H9 (cell line): ENCODE results near the gene ITM2C. TPM values are rescaled to one million over a fixed set of nuclear protein-coding genes. Genes with fewer than 3 reads are reported as not detected.

Experiments
- DNase-seq: peaks from one replicate; pipeline ENCODE4 v3.0.0-alpha.2; 2017
- H2AFZ ChIP-seq: one replicate; pipeline ENCODE4 v1.6.1; 2013; ENCODE audit warnings: mild to moderate bottlenecking, low read length, control low read depth, moderate library complexity
- H2AK5ac ChIP-seq: 2 replicates; pipeline ENCODE4 v1.6.1; 2013; ENCODE audit warnings: low read length, control low read depth, mixed read lengths; ENCODE audit not compliant: insufficient read length
- H2BK120ac ChIP-seq: one replicate; pipeline ENCODE4 v1.6.1; 2013; ENCODE audit warnings: low read depth, mild to moderate bottlenecking, low read length, control low read depth, inconsistent platforms; ENCODE audit not compliant: poor library complexity, severe bottlenecking
- H2BK12ac ChIP-seq: 2 replicates; pipeline ENCODE4 v1.6.1; 2013; ENCODE audit warnings: low read length, control low read depth, mixed read lengths, low read depth; ENCODE audit not compliant: insufficient read length
- H2BK15ac ChIP-seq: 2 replicates; pipeline ENCODE4 v1.6.1; 2013; ENCODE audit warnings: low read depth, low read length, control low read depth
- H2BK20ac ChIP-seq: one replicate; pipeline ENCODE4 v1.6.1; 2013; ENCODE audit warnings: low read depth, mild to moderate bottlenecking, low read length, control low read depth, inconsistent platforms; ENCODE audit not compliant: poor library complexity, severe bottlenecking
- H2BK5ac ChIP-seq: 2 replicates; pipeline ENCODE4 v1.6.1; 2013; ENCODE audit warnings: low read length, control low read depth, mixed read lengths; ENCODE audit not compliant: insufficient read length
- H3K14ac ChIP-seq: 2 replicates; pipeline ENCODE4 v1.6.1; 2013; ENCODE audit warnings: low read length, control low read depth; ENCODE audit not compliant: insufficient read depth
- H3K18ac ChIP-seq: 2 replicates; pipeline ENCODE4 v1.6.1; 2013; ENCODE audit warnings: low read depth, mild to moderate bottlenecking, mixed read lengths, low read length, control low read depth; ENCODE audit not compliant: insufficient read length
- H3K23ac ChIP-seq: 2 replicates; pipeline ENCODE4 v1.6.1; 2013; ENCODE audit warnings: low read length, control low read depth, mixed read lengths, low read depth; ENCODE audit not compliant: insufficient read length
- H3K23me2 ChIP-seq: 2 replicates; pipeline ENCODE4 v1.6.1; 2013; ENCODE audit warnings: low read depth, mild to moderate bottlenecking, mixed read lengths, low read length, control low read depth; ENCODE audit not compliant: insufficient read length, poor library complexity, severe bottlenecking
- H3K27ac ChIP-seq: 2 replicates; pipeline ENCODE4 v1.5.1; 2013; ENCODE audit warnings: low read length, control low read depth, mixed read lengths, low read depth; ENCODE audit not compliant: insufficient read length
- H3K27me3 ChIP-seq: 2 replicates; pipeline ENCODE4 v1.6.1; 2013; ENCODE audit warnings: low read length, control low read depth, inconsistent platforms; ENCODE audit not compliant: insufficient read depth
- H3K4ac ChIP-seq: 2 replicates; pipeline ENCODE4 v1.6.1; 2013; ENCODE audit warnings: low read depth, mild to moderate bottlenecking, control low read depth, inconsistent platforms, low read length, moderate library complexity
- H3K4me1 ChIP-seq: 2 replicates; pipeline ENCODE4 v1.6.1; 2013; ENCODE audit warnings: low read length, control low read depth, inconsistent platforms; ENCODE audit not compliant: insufficient read depth
- H3K4me2 ChIP-seq: 2 replicates; pipeline ENCODE4 v1.6.1; 2013; ENCODE audit warnings: low read length, control low read depth, mixed read lengths; ENCODE audit not compliant: insufficient read length, insufficient read depth
- H3K56ac ChIP-seq: 2 replicates; pipeline ENCODE4 v1.6.1; 2013; ENCODE audit warnings: low read depth, mild to moderate bottlenecking, mixed read lengths, low read length, control low read depth; ENCODE audit not compliant: insufficient read length
- H3K79me1 ChIP-seq: 2 replicates; pipeline ENCODE4 v1.6.1; 2013; ENCODE audit warnings: low read depth, mild to moderate bottlenecking, moderate library complexity, low read length, control low read depth, inconsistent platforms; ENCODE audit not compliant: insufficient read depth, poor library complexity, severe bottlenecking
- H3K79me2 ChIP-seq: 2 replicates; pipeline ENCODE4 v1.6.1; 2013; ENCODE audit warnings: low read length, control low read depth, inconsistent platforms; ENCODE audit not compliant: insufficient read depth
- H3K9ac ChIP-seq: 2 replicates; pipeline ENCODE4 v1.6.1; 2013; ENCODE audit warnings: low read length, control low read depth, mixed read lengths; ENCODE audit not compliant: insufficient read length; ENCODE audit errors: extremely low read depth
- H3K9me3 ChIP-seq: one replicate; pipeline ENCODE4 v1.6.1; 2013; ENCODE audit warnings: low read depth, low read length, inconsistent platforms; ENCODE audit not compliant: control insufficient read depth
- H3T11ph ChIP-seq: one replicate; pipeline ENCODE4 v1.6.1; 2013; ENCODE audit warnings: mild to moderate bottlenecking, low read length, control low read depth, inconsistent platforms
- H4K20me1 ChIP-seq: one replicate; pipeline ENCODE4 v1.6.1; 2013; ENCODE audit not compliant: control insufficient read depth, insufficient read length, insufficient read depth
- H4K5ac ChIP-seq: 2 replicates; pipeline ENCODE4 v1.6.1; 2013; ENCODE audit warnings: low read depth, mild to moderate bottlenecking, mixed read lengths, low read length, control low read depth; ENCODE audit not compliant: insufficient read length
- H4K8ac ChIP-seq: replicated peaks from 2 replicates; pipeline ENCODE4 v1.6.1; 2013; ENCODE audit warnings: low read length, control low read depth, mixed read lengths, low read depth; ENCODE audit not compliant: insufficient read length
- H4K91ac ChIP-seq: 2 replicates; pipeline ENCODE4 v1.6.1; 2013; ENCODE audit warnings: low read depth, mild to moderate bottlenecking, moderate library complexity, mixed read lengths, low read length, control low read depth; ENCODE audit not compliant: insufficient read length
- H3K27ac Mint-ChIP-seq, 3 experiments: 2 replicates in 2 of 3; 3 replicates in 1 of 3; pipeline ENCODE4 v1.8.0; 2020 to 2021; ENCODE audit warnings: mixed read lengths in 3 of 3, mild to moderate bottlenecking in 1 of 3, moderate library complexity in 1 of 3
- H3K27me3 Mint-ChIP-seq: 2 replicates; pipeline ENCODE4 v1.8.0; 2021; ENCODE audit warnings: low read depth, mild to moderate bottlenecking, moderate library complexity, mixed read lengths
- H3K36me3 Mint-ChIP-seq, 3 experiments: 2 replicates in 2 of 3; 3 replicates in 1 of 3; pipeline ENCODE4 v1.8.0; 2020 to 2021; ENCODE audit warnings: low read depth in 3 of 3, mixed read lengths in 3 of 3; ENCODE audit not compliant: insufficient read depth in 1 of 3
- H3K4me1 Mint-ChIP-seq, 2 experiments: 2 replicates each; pipeline ENCODE4 v1.8.0; 2020; ENCODE audit warnings: mixed read lengths in 2 of 2
- H3K4me3 Mint-ChIP-seq, 2 experiments: 2 replicates in 1 of 2; 3 replicates in 1 of 2; pipeline ENCODE4 v1.8.0; 2020 to 2021; ENCODE audit warnings: mild to moderate bottlenecking in 2 of 2, mixed read lengths in 2 of 2, moderate library complexity in 1 of 2
- H3K9me3 Mint-ChIP-seq, 2 experiments: 2 replicates in 1 of 2; 3 replicates in 1 of 2; pipeline ENCODE4 v1.8.0; 2020; ENCODE audit warnings: mild to moderate bottlenecking in 2 of 2, mixed read lengths in 2 of 2, moderate library complexity in 1 of 2
- CTCF ChIP-seq: fragments of 200-600 bp; sonication (generic); conservative IDR thresholded peaks from 3 replicates; pipeline ENCODE4 v1.8.0; 2021; ENCODE audit warnings: antibody characterized with exemption, mild to moderate bottlenecking
- WGBS: extraction: QIAGEN DNeasy Blood & Tissue Kit; methylation state at CpG from one replicate; pipeline ENCODE4 v1.1.7; 2013; ENCODE audit warnings: missing lambda C conversion rate, low lambda C conversion rate, mixed read lengths; ENCODE audit not compliant: insufficient read length; ENCODE audit errors: extremely low coverage; 5-methylcytosine and 5-hydroxymethylcytosine counted together
- total RNA-seq: library from RNA; stranded (reverse); gene quantifications from 2 replicates; pipeline ENCODE4 v1.2.1, GENCODE V29; 2021

The ITM2C gene
- total RNA-seq, 1 experiment from 2014 or later = 297 TPM

- DNase-seq = peak; percentile 13
- TF ChIP-seq CTCF = no peak
- Histone ChIP-seq H3K79me2 (no peaks in the 10 kb centered on the region), H3K27me3 (no peaks in the 10 kb centered on the region), H3K9ac (no peak overlapping the region), H3T11ph (no peak overlapping the region), H2AFZ (no peak overlapping the region), H3K4ac (no peak overlapping the region), H2BK5ac (no peak overlapping the region), H2AK5ac (no peak overlapping the region), H2BK20ac (no peak overlapping the region), H4K20me1 (no peaks in the 10 kb centered on the region), H2BK15ac (no peak overlapping the region), H3K18ac (no peak overlapping the region), H3K23ac (no peak overlapping the region), H4K8ac (no peak overlapping the region), H3K79me1 (no peaks in the 10 kb centered on the region), H3K27ac (no peak overlapping the region), H3K9me3 (no peaks in the 10 kb centered on the region), H2BK120ac (no peak overlapping the region), H2BK12ac (no peak overlapping the region), H4K5ac (no peak overlapping the region), H3K23me2 (no peaks in the 10 kb centered on the region), H3K4me1 (peaks cover 3% of the 10 kb centered on the region; the same call in 1 of the 2 replicates), H4K91ac (no peak overlapping the region), H3K4me2 (no peak overlapping the region), H3K56ac (no peak overlapping the region), H3K14ac (no peak overlapping the region)
- Mint-ChIP-seq H3K4me3 (no peak overlapping the region), H3K36me3 (no peaks in the 10 kb centered on the region), H3K27me3 (peaks cover 46% of the 10 kb centered on the region), H3K27ac (peak overlapping the region in 1 of 3 experiments; percentile 85; a peak in 1 of 7 replicates), H3K9me3 (no peaks in the 10 kb centered on the region), H3K4me1 (peaks cover 30 to 37% of the 10 kb centered on the region in 2 experiments)
- WGBS = no CpG with 5 or more reads among the region's 18 CpGs
Measured at GRCh38 chr2:230909841-230910545, 45.3 kb downstream of the ITM2C start.
